ENCODE measurements around the gene SPDEF. TPM values are rescaled to one million over a fixed set of nuclear protein-coding genes. Genes with fewer than 3 reads are reported as not detected.
A peak's percentile ranks its signal among the peaks of the same experiment; 100 is the strongest.

SPDEF gene
- total RNA-seq, 4 donors from 2014 or later: 25.0 to 45.9 (median 32.3) TPM

DNA sequence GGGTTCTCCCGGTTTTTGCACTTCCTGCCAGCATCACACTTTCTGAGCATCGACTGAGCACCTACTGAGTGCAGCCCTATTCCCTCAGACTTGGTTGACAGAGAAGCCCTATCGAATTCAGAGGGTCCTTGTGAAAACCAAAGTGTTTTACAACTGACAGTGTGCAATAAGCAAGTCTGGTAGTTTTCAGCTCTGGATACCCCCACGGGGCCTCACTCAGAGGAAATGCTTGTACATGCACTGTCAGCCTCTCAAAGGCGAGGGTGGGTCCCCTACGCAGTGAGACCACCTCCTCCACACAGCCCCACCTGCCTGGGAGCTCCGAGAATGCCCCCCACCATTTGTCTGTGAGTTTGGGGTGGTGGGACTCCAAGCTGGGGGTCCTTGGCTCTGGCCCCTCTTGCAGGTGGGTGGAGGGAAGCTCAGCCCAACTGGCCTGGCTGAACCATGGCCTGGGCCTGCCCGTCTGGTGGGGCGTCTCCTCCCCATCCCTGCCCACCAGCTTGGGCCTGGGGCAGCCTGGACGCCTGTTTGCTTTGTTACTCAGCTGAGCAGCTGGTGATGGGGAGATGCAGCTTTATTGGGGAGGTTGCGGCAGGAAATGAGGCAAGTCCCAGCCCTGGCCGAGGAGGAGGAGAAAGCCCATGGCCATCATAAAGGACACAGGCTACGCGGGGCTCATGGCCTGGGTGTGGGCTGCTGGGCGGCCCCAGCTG is 1.7 kb downstream of the SPDEF start:
- no peaks in the 10 kb centered on the region for H3K36me3 ChIP-seq
- H3K4me3 ChIP-seq: no peak overlapping the region
- H3K27ac ChIP-seq: peak overlapping the region; percentile 66
- 32% methylated on average over 11 of the region's 15 CpGs for WGBS
- peaks cover 5% of the 10 kb centered on the region for H3K9me3 ChIP-seq
- no peak for DNase-seq (ENCODE audit: low spot score in 2 of 2)
- H3K27me3 ChIP-seq: no peaks in the 10 kb centered on the region
- no peaks in the 10 kb centered on the region for H3K4me1 ChIP-seq
- TF ChIP-seq, protein P1, sequence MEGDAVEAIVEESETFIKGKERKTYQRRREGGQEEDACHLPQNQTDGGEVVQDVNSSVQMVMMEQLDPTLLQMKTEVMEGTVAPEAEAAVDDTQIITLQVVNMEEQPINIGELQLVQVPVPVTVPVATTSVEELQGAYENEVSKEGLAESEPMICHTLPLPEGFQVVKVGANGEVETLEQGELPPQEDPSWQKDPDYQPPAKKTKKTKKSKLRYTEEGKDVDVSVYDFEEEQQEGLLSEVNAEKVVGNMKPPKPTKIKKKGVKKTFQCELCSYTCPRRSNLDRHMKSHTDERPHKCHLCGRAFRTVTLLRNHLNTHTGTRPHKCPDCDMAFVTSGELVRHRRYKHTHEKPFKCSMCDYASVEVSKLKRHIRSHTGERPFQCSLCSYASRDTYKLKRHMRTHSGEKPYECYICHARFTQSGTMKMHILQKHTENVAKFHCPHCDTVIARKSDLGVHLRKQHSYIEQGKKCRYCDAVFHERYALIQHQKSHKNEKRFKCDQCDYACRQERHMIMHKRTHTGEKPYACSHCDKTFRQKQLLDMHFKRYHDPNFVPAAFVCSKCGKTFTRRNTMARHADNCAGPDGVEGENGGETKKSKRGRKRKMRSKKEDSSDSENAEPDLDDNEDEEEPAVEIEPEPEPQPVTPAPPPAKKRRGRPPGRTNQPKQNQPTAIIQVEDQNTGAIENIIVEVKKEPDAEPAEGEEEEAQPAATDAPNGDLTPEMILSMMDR (IDR thresholded peaks at IDR 0.05): no peak
- no peak for TF ChIP-seq POLR2AphosphoS5 (IDR thresholded peaks at IDR 0.05)

GRCh38 chr6:34553750-34554149 is 2.4 kb downstream of the SPDEF start:
- H3K4me3 ChIP-seq: no peak overlapping the region
- no peaks in the 10 kb centered on the region for H3K27me3 ChIP-seq
- TF ChIP-seq, protein P1 (IDR thresholded peaks at IDR 0.05): no peak
- H3K4me1 ChIP-seq: no peaks in the 10 kb centered on the region
- no peak for DNase-seq (ENCODE audit: low spot score in 2 of 2)
- H3K36me3 ChIP-seq: no peaks in the 10 kb centered on the region
- peaks cover 5% of the 10 kb centered on the region for H3K9me3 ChIP-seq
- 56% methylated on average over 7 of the region's 10 CpGs for WGBS
- H3K27ac ChIP-seq: peak overlapping the region; percentile 43

GRCh38 chr6:34553146-34553545 is 3.0 kb downstream of the SPDEF start:
- H3K36me3 ChIP-seq: no peaks in the 10 kb centered on the region
- no peak for TF ChIP-seq EP300 (IDR thresholded peaks at IDR 0.05)
- TF ChIP-seq, protein P1 (IDR thresholded peaks at IDR 0.05): no peak
- no peak for TF ChIP-seq POLR2AphosphoS5 (IDR thresholded peaks at IDR 0.05)
- TF ChIP-seq POLR2A (IDR thresholded peaks at IDR 0.05): no peak
- no peak overlapping the region for H3K4me3 ChIP-seq
- no peak for DNase-seq (ENCODE audit: low spot score in 2 of 2)
- H3K27me3 ChIP-seq: no peaks in the 10 kb centered on the region
- H3K9me3 ChIP-seq: peaks cover 4% of the 10 kb centered on the region
- 44% methylated on average over 3 of the region's 4 CpGs for WGBS
- H3K4me1 ChIP-seq: no peaks in the 10 kb centered on the region
- H3K27ac ChIP-seq: peak overlapping the region; percentile 43

GRCh38 chr6:34552620-34553019 is 3.5 kb downstream of the SPDEF start:
- no peaks in the 10 kb centered on the region for H3K4me1 ChIP-seq
- WGBS: 56% methylated on average over 4 of the region's 5 CpGs
- DNase-seq (ENCODE audit: low spot score in 2 of 2): no peak
- TF ChIP-seq EP300 (IDR thresholded peaks at IDR 0.05): no peak
- TF ChIP-seq POLR2AphosphoS5 (IDR thresholded peaks at IDR 0.05): no peak
- TF ChIP-seq, protein P1 (IDR thresholded peaks at IDR 0.05): no peak
- TF ChIP-seq POLR2A (IDR thresholded peaks at IDR 0.05): no peak
- H3K36me3 ChIP-seq: no peaks in the 10 kb centered on the region
- no peaks in the 10 kb centered on the region for H3K9me3 ChIP-seq
- no peak overlapping the region for H3K4me3 ChIP-seq
- no peaks in the 10 kb centered on the region for H3K27me3 ChIP-seq
- peak overlapping the region; percentile 43 for H3K27ac ChIP-seq

GRCh38 chr6:34551720-34552119 is 4.4 kb downstream of the SPDEF start:
- H3K4me1 ChIP-seq: peaks cover 6% of the 10 kb centered on the region
- 93% methylated on average over 8 of the region's 8 CpGs for WGBS
- H3K27me3 ChIP-seq: no peaks in the 10 kb centered on the region
- TF ChIP-seq EP300 (IDR thresholded peaks at IDR 0.05): no peak
- TF ChIP-seq, protein P1 (IDR thresholded peaks at IDR 0.05): no peak
- TF ChIP-seq POLR2AphosphoS5 (IDR thresholded peaks at IDR 0.05): no peak
- TF ChIP-seq POLR2A (IDR thresholded peaks at IDR 0.05): no peak
- H3K36me3 ChIP-seq: no peaks in the 10 kb centered on the region
- no peak overlapping the region for H3K4me3 ChIP-seq
- no peak for DNase-seq (ENCODE audit: low spot score in 2 of 2)
- H3K9me3 ChIP-seq: no peaks in the 10 kb centered on the region
- H3K27ac ChIP-seq: peak overlapping the region; percentile 14

Measured in suprapubic skin (tissue), 4 donors.